ENCODE data around the gene ZMYM1.

Gene ZMYM1

GRCh38 chr1:35129080-35129479 is 49.9 kb downstream of the ZMYM1 start:
- TF ChIP-seq, protein P1, sequence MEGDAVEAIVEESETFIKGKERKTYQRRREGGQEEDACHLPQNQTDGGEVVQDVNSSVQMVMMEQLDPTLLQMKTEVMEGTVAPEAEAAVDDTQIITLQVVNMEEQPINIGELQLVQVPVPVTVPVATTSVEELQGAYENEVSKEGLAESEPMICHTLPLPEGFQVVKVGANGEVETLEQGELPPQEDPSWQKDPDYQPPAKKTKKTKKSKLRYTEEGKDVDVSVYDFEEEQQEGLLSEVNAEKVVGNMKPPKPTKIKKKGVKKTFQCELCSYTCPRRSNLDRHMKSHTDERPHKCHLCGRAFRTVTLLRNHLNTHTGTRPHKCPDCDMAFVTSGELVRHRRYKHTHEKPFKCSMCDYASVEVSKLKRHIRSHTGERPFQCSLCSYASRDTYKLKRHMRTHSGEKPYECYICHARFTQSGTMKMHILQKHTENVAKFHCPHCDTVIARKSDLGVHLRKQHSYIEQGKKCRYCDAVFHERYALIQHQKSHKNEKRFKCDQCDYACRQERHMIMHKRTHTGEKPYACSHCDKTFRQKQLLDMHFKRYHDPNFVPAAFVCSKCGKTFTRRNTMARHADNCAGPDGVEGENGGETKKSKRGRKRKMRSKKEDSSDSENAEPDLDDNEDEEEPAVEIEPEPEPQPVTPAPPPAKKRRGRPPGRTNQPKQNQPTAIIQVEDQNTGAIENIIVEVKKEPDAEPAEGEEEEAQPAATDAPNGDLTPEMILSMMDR (IDR thresholded peaks at IDR 0.05): no peak

- TF ChIP-seq, protein P1 (IDR thresholded peaks at IDR 0.05): no peak
Observed at GRCh38 chr1:35136780-35137179, 57.6 kb downstream of the ZMYM1 start.

GRCh38 chr1:35143737-35144508 is 64.7 kb downstream of the ZMYM1 start:
- TF ChIP-seq, protein P1 (IDR thresholded peaks at IDR 0.05): no peak

DNA sequence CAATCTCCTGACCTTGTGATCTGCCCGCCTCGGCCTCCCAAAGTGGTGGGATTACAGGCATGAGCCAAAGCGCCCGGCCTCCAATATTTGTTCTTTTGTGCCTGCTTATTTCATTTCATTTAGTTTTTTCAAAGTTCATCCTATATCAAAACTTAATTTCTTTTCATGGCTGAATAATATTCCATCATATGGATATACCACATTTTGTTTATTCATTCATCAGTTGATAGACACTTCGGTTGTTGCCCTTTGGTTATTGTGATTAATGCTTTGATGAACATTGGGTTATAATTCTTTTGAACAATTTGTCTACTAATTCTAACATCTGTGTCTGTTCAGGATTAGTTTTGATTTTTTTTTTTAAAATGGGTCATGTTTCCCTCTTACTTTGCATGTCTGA is 72.0 kb downstream of the ZMYM1 start:
- TF ChIP-seq, protein P1 (IDR thresholded peaks at IDR 0.05): no peak

DNA sequence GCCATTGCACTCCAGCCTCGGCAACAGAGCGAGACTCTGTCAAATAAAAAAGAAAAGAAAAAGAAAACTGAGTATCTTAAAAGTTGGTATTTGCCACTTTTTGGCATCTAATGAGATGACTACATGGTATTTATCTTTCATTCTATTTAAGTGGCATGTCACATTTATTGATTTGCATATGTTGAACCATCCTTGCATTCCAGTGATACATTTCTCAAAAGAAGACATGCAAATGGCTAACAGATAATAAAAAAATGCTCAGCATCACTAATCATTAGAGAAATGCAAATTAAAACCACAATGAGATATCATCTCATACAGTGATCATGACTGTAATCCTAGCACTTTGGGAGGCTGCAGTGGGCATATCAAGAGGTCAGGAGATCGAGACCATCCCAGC is 85.7 kb downstream of the ZMYM1 start:
- TF ChIP-seq, protein P1 (IDR thresholded peaks at IDR 0.05): no peak
